HUES64 (cell line): ENCODE data around the gene SMCO4.
A peak's percentile ranks its signal among the peaks of the same experiment; 100 is the strongest.
"Not testable (repeated sequence)": the region's sequence is repeated elsewhere in the genome, so short reads cannot be mapped to it uniquely, and the experiment has no call there.

Experiments
- H3K27ac ChIP-seq: 2 replicates; pipeline ENCODE4 v1.7.0; 2013; ENCODE audit warnings: low read depth, low read length, inconsistent platforms
- H3K27me3 ChIP-seq: 2 replicates; pipeline ENCODE4 v1.6.1; 2013; ENCODE audit warnings: mild to moderate bottlenecking, low read length; ENCODE audit not compliant: insufficient read depth
- H3K36me3 ChIP-seq: 2 replicates; pipeline ENCODE4 v1.6.1; 2013; ENCODE audit warnings: mild to moderate bottlenecking, low read length; ENCODE audit not compliant: insufficient read depth
- H3K4me1 ChIP-seq: 2 replicates; pipeline ENCODE4 v1.6.1; 2013; ENCODE audit warnings: mild to moderate bottlenecking, low read length, moderate library complexity; ENCODE audit not compliant: insufficient read depth
- H3K4me3 ChIP-seq: 2 replicates; pipeline ENCODE4 v1.5.1; 2013; ENCODE audit warnings: mild to moderate bottlenecking, low read length, moderate library complexity
- H3K9ac ChIP-seq: 2 replicates; pipeline ENCODE4 v1.6.1; 2013; ENCODE audit warnings: mild to moderate bottlenecking, low read depth, low read length
- H3K9me3 ChIP-seq: 2 replicates; pipeline ENCODE4 v1.6.1; 2013; ENCODE audit warnings: low read depth, low read length; ENCODE audit not compliant: insufficient read depth
- WGBS: fragments of 150-250, 120-280 bp; methylation state at CpG from one replicate; pipeline ENCODE4 v1.1.7; 2013; ENCODE audit warnings: missing lambda C conversion rate; 5-methylcytosine and 5-hydroxymethylcytosine counted together

The SMCO4 gene

DNA sequence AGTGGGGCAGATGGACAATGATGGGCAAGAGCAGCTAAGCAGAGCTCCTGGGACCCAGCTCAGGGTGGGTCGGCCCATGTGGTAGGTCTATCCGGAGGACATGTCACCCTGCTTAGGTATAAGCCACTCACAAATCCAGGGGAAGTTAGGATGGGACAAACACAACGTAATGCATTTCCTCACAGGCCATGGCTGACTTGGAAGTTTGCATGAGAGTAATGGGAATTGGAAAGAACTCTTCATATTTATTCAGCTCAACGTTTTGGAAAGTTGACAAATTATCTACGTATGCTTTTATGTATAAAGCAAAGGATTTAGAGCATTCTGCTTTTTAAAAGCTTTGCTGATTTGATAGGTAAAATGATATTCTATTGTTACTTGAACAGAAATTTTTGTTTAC lies 74.9 kb downstream of the SMCO4 start:
- H3K27ac ChIP-seq, result no peak overlapping the region
- no peaks in the 10 kb centered on the region for H3K4me1 ChIP-seq
- H3K9me3 ChIP-seq, result peaks cover 7% of the 10 kb centered on the region; the same call in 1 of the 2 replicates
- no peak overlapping the region for H3K9ac ChIP-seq
- H3K36me3 ChIP-seq, result no peaks in the 10 kb centered on the region
- WGBS, result 89% methylated on average over 5 of the region's 5 CpGs
- H3K27me3 ChIP-seq, result no peaks in the 10 kb centered on the region
- no peak overlapping the region for H3K4me3 ChIP-seq

DNA sequence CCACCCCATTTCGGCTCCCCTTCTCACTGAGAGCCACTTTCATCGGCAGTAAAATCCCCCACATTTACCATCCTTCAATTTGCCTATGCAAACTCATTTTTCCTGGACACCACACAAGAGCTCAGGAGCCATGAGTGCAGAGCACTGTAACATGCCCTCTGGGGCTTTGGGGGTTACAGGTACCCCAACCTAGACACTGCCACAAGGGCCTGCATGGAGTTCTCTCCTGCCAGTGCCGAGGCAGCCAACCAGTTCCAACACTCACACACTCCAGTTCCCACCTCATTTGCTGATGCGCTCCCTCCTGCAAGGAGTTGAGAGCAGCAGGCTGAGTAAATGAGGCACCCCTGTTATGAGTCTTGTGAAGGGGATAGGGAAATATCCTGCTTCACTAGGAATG lies 76.1 kb downstream of the SMCO4 start:
- Histone ChIP-seq H3K27me3 (no peaks in the 10 kb centered on the region), H3K4me3 (no peak overlapping the region), H3K9me3 (peaks cover 7% of the 10 kb centered on the region; the same call in 1 of the 2 replicates), H3K4me1 (no peaks in the 10 kb centered on the region), H3K27ac (no peak overlapping the region), H3K9ac (no peak overlapping the region), H3K36me3 (no peaks in the 10 kb centered on the region)
- WGBS, result 94% methylated on average over 4 of the region's 4 CpGs

GRCh38 chr11:93464927-93465540 lies 78.2 kb downstream of the SMCO4 start:
- Histone ChIP-seq H3K9ac (no peak overlapping the region), H3K4me1 (no peaks in the 10 kb centered on the region), H3K4me3 (no peak overlapping the region), H3K27me3 (no peaks in the 10 kb centered on the region), H3K36me3 (no peaks in the 10 kb centered on the region), H3K27ac (no peak overlapping the region), H3K9me3 (peaks cover 7% of the 10 kb centered on the region; the same call in 1 of the 2 replicates)
- 80% methylated on average over 2 of the region's 3 CpGs for WGBS

DNA sequence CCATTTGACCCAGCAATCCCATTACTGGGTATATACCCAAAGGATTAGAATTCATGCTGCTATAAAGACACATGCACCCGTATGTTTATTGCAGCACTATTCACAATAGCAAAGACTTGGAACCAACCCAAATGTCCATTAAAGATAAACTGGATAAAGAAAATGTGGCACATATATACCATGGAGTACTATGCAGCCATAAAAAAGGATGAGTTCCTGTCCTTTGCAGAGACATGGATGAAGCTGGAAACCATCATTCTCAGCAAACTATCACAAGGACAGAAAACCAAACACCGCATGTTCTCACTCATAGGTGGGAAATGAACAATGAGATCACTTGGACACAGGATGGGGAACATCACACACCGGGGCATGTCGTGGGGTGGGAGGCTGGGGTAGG lies 79.5 kb downstream of the SMCO4 start:
- not testable (repeated sequence) for H3K36me3 ChIP-seq, H3K9ac ChIP-seq, H3K9me3 ChIP-seq, H3K4me1 ChIP-seq, H3K4me3 ChIP-seq, H3K27me3 ChIP-seq, H3K27ac ChIP-seq
- 92% methylated on average over 4 of the region's 4 CpGs for WGBS

- no peak overlapping the region for H3K4me3 ChIP-seq
- no peak overlapping the region for H3K27ac ChIP-seq
- 94% methylated on average over 9 of the region's 9 CpGs for WGBS
- H3K9ac ChIP-seq, result no peak overlapping the region
- no peaks in the 10 kb centered on the region for H3K27me3 ChIP-seq
- H3K36me3 ChIP-seq, result no peaks in the 10 kb centered on the region
- H3K4me1 ChIP-seq, result no peaks in the 10 kb centered on the region
- no peaks in the 10 kb centered on the region for H3K9me3 ChIP-seq
These were observed 84.9 kb downstream of the SMCO4 start for GRCh38 chr11:93458286-93458685.

- H3K27ac ChIP-seq, result no peak overlapping the region
- H3K9me3 ChIP-seq, result no peaks in the 10 kb centered on the region
- peaks cover 13% of the 10 kb centered on the region for H3K4me1 ChIP-seq
- H3K4me3 ChIP-seq, result peak overlapping the region; percentile 32
- H3K27me3 ChIP-seq, result no peaks in the 10 kb centered on the region
- no peaks in the 10 kb centered on the region for H3K36me3 ChIP-seq
- 37% methylated on average over 8 of the region's 8 CpGs for WGBS
- H3K9ac ChIP-seq, result peak overlapping the region; percentile 55
These were observed 98.5 kb downstream of the SMCO4 start for GRCh38 chr11:93444617-93445073.

DNA sequence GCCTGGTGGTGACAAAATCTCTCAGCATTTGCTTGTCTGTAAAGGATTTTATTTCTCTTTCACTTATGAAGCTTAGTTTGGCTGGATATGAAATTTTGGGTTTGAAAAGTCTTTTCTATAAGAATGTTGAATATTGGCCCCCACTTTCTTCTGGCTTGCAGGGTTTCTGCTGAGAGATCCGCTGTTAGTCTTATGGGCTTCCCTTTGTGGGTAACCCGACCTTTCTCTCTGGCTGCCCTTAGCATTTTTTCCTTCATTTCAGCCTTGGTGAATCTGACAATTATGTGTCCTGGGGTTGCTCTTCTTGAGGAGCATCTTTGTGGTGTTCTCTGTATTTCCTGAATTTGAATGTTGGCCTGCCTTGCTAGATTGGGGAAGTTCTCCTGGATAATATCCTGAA lies 100.0 kb downstream of the SMCO4 start:
- WGBS, result 82% methylated on average over 1 of the region's 2 CpGs
- H3K4me1 ChIP-seq, result peaks cover 13% of the 10 kb centered on the region
- not testable (repeated sequence) for H3K36me3 ChIP-seq

DNA sequence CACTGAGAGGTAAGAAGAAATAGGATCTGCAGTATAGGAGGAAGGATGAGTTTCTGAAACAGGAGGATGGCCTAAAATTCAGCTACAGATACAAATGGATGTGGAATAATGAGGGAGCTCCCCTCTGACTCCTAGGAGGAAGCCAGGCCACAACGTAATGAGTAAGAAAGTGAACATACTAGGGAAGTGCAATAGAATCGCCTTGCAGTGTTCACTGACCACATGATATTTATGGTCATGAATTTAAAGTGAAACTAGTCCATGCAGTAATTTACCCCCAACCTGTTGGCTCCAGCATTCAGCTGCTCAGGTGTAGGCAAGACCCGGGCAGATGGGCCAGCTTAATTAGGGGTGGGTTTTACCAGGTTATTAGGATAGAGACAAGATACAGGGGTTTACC lies 110.9 kb downstream of the SMCO4 start:
- H3K36me3 ChIP-seq, result no peaks in the 10 kb centered on the region
- no peak overlapping the region for H3K9ac ChIP-seq
- WGBS, result 90% methylated on average over 3 of the region's 3 CpGs
- no peaks in the 10 kb centered on the region for H3K9me3 ChIP-seq
- H3K4me3 ChIP-seq, result no peak overlapping the region
- no peaks in the 10 kb centered on the region for H3K27me3 ChIP-seq
- H3K27ac ChIP-seq, result no peak overlapping the region
- no peaks in the 10 kb centered on the region for H3K4me1 ChIP-seq

More for the DNA sequence above, 100.0 kb downstream of the SMCO4 start:
- not testable (repeated sequence) for H3K27ac ChIP-seq, H3K27me3 ChIP-seq, H3K9me3 ChIP-seq, H3K4me3 ChIP-seq, H3K9ac ChIP-seq
